ENCODE measurements around the gene OR51B2.
"Not testable (repeated sequence)": the region's sequence is repeated elsewhere in the genome, so short reads cannot be mapped to it uniquely, and the experiment has no call there.

The OR51B2 gene

DNA sequence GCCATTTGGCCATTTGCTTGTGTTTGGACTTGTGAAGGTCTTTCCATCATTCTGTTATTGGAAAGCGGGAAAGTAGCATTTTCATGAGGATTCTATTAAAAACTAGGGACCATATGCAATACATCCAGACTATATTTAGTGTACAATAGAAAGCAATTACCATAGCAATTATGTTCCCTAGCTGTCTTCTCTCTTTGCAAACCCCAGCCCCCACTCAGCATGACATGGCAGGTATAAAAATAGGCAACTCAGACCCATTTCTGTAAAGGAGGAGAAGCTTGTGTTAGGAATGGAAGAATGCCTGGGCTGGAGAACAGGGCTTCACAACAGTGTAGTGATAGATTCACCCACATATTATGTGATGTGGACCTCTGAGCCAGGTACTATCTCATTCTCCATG lies 39.6 kb upstream of the OR51B2 start:
- TF ChIP-seq, protein P1, sequence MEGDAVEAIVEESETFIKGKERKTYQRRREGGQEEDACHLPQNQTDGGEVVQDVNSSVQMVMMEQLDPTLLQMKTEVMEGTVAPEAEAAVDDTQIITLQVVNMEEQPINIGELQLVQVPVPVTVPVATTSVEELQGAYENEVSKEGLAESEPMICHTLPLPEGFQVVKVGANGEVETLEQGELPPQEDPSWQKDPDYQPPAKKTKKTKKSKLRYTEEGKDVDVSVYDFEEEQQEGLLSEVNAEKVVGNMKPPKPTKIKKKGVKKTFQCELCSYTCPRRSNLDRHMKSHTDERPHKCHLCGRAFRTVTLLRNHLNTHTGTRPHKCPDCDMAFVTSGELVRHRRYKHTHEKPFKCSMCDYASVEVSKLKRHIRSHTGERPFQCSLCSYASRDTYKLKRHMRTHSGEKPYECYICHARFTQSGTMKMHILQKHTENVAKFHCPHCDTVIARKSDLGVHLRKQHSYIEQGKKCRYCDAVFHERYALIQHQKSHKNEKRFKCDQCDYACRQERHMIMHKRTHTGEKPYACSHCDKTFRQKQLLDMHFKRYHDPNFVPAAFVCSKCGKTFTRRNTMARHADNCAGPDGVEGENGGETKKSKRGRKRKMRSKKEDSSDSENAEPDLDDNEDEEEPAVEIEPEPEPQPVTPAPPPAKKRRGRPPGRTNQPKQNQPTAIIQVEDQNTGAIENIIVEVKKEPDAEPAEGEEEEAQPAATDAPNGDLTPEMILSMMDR (IDR thresholded peaks at IDR 0.05; ENCODE audit: low read depth, low read length) = no peak
- no peak overlapping the region for H3K4me3 ChIP-seq (ENCODE audit: low read depth, low read length)

DNA sequence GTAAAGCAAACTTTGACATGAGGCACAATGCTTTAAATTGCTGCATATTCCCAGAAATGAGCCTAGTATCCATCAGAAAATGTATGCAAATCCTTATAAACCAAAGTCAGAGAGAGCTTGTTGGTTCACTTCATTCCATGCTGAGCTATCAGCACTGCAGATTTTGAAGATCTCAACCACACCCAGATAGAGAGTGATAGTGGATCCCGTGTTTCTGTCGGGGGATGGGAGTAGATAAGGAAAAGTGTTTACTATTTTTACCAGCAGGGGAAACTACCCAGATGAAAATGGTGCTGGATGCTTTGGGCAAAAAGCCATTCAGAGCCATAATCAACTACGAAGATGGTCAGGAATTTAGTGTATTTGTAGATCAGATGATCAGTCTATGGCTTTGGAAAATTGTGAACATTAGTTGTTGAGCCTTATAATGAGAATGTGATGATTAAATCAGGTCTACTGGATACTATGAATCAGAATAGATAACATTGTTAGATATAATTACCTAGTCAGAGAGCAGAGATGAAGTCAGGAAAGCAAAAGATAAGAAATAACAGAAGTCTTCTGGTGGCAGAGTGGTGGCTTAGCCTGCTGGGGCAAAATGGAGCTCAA lies 38.0 kb upstream of the OR51B2 start:
- TF ChIP-seq, protein P1 (IDR thresholded peaks at IDR 0.05; ENCODE audit: low read depth, low read length) = no peak
- H3K4me3 ChIP-seq (ENCODE audit: low read depth, low read length) = no peak overlapping the region

DNA sequence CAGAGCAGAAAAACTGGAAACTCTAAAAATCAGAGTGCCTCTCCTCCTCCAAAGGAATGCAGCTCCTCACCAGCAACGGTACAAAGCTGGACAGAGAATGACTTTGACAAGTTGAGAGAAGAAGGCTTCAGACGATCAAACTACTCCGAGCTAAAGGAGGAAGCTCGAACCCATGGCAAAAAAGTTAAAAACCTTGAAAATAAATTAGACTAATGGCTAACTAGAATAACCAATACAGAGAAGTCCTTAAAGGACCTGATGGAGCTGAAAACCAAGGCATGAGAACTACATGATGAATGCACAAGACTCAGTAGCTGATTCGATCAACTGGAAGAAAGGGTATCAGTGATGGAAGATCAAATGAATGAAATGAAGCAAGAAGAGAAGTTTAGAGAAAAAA lies 31.9 kb upstream of the OR51B2 start:
- not testable (repeated sequence) for H3K4me3 ChIP-seq (ENCODE audit: low read depth, low read length)

DNA sequence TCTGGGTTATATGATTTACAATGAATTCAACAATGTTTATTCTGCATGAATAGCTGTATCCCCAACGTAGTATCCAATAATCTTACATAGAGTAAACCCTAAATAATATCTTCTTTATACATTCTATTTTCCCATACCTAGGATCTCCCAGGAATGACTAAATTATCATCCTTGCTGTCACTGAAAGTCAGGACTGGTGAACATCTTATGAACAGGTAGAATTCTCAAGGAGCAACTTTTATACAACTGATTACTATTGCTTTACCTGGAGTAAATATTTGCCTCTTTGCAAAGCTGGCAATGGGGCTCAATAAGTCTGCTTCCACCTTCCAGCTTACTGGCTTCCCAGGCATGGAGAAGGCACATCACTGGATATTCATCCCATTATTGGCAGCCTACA lies 27.1 kb upstream of the OR51B2 start, which contains the start of gene OR51B6:
OR51B6 (plus strand) TSS at position 301 of the 400 bp plus-strand sequence; CDS start at position 301, 0 bp downstream.
- no peak within 1 kb of the TSS for H3K4me3 ChIP-seq (ENCODE audit: low read depth, low read length)
- TF ChIP-seq, protein P1 (IDR thresholded peaks at IDR 0.05; ENCODE audit: low read depth, low read length) = no peak

DNA sequence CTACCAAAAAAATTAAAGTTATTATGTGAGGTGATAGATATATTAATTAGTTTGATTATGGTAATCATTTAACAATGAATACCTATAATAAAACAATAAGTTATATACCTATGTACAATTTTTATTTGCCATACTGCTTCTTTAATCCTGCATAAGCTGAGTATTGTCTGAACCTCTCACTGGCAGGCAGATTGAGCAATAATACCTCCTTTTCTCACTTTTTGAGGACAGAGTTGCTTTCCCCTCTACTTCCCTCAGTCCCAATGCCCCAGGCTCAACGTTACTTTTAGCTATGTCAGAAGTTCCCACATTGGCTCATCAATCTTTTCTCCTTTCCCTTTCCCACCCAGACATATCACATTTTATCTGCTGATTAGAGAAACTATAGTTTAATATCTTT lies 25.5 kb upstream of the OR51B2 start:
- H3K4me3 ChIP-seq (ENCODE audit: low read depth, low read length) = no peak overlapping the region
- TF ChIP-seq, protein P1 (IDR thresholded peaks at IDR 0.05; ENCODE audit: low read depth, low read length) = no peak

DNA sequence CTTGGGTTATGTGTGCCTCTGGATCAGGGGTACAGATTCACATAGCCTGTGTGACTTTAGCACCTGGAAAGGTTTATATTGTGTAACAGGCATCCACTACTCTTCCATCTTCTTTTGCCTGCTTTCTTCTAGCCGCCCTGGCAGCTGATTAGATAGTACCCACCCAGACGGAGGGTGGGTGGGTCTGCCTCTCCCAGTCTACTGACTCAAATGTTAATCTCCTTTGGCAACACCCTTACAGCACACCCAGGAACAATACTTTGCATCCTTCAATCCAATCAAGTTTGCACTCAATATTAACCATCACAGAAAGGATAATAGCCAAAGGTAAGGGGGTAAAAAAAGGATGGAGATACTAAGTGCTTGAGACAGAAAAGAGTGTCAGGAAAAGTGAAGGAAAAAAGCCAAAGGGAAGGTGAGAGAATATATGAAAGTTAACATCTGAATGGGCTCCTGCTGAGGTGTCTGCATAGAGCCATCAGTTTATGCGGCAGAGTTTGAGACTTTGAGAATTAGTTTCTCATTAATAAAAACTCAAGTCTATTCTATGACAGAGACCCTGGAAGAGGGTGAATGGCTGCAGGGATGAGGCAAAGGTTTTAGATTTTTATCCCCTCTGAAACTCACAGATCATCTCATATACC lies 24.6 kb upstream of the OR51B2 start:
- H3K4me3 ChIP-seq (ENCODE audit: low read depth, low read length) = no peak overlapping the region
- TF ChIP-seq, protein P1 (IDR thresholded peaks at IDR 0.05; ENCODE audit: low read depth, low read length) = no peak

DNA sequence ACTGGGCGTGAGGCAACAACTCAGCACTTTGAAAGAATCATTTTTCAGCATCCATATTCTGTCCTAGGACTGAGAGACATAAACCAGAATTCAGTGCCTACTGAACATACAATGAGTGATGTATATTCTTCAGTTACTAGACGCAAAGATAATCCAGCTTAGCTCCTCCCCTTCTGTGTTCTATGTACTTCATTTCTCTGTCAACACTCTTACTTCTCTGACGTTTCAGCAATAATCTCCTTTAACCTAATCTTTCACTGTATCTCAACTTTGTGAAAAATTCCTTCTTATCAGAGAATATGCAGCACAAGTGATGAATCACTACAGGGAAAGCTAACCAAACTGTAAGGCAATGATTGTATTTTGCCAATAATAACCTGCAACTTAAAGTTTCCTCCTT lies 21.7 kb upstream of the OR51B2 start:
- TF ChIP-seq, protein P1 (IDR thresholded peaks at IDR 0.05; ENCODE audit: low read depth, low read length) = no peak

More for the DNA sequence above, 21.7 kb upstream of the OR51B2 start:
- peak overlapping the region; percentile 48 for H3K4me3 ChIP-seq (ENCODE audit: low read depth, low read length)

All from WI38 (cell line).